Urinary bladder (tissue), 4 donors: Measurements from ENCODE around the gene RNF32. TPM values are rescaled to one million over a fixed set of nuclear protein-coding genes. Genes with fewer than 3 reads are reported as not detected.

Experiments used
- DNase-seq: peaks from one replicate; pipeline ENCODE4 v3.0.0-alpha.2; 2015; ENCODE audit errors: extremely low spot score
- H3K27ac ChIP-seq: one replicate; pipeline ENCODE4 v1.5.1; 2013; ENCODE audit warnings: low read depth, mild to moderate bottlenecking, moderate library complexity
- H3K36me3 ChIP-seq: one replicate; pipeline ENCODE4 v1.6.1; 2013; ENCODE audit warnings: mild to moderate bottlenecking, moderate library complexity; ENCODE audit not compliant: insufficient read depth
- H3K4me1 ChIP-seq: one replicate; pipeline ENCODE4 v1.6.1; 2013; ENCODE audit warnings: mild to moderate bottlenecking, moderate library complexity; ENCODE audit not compliant: insufficient read depth
- H3K4me3 ChIP-seq: one replicate; pipeline ENCODE4 v1.5.1; 2013; ENCODE audit warnings: low read depth, low read length
- WGBS: extraction: QIAGEN DNeasy Blood & Tissue Kit; methylation state at CpG from one replicate; pipeline ENCODE4 v1.1.7; 2013; 5-methylcytosine and 5-hydroxymethylcytosine counted together
- polyA plus RNA-seq: library from polyadenylated mRNA; stranded (reverse); fragments of 200-250 nt; gene quantifications from one replicate; pipeline ENCODE4 v1.2.3, GENCODE V29; 2013
- total RNA-seq: library from RNA; depleted of rRNA; stranded (reverse); fragments of >200 nt; gene quantifications from one replicate; pipeline ENCODE4 v1.2.3, GENCODE V29; 2014
- donor health status: healthy with polysubstance abuse.
- donor health status: healthy.

The RNF32 gene
- 1.0 TPM for total RNA-seq
- polyA plus RNA-seq: 0.32 TPM

DNA sequence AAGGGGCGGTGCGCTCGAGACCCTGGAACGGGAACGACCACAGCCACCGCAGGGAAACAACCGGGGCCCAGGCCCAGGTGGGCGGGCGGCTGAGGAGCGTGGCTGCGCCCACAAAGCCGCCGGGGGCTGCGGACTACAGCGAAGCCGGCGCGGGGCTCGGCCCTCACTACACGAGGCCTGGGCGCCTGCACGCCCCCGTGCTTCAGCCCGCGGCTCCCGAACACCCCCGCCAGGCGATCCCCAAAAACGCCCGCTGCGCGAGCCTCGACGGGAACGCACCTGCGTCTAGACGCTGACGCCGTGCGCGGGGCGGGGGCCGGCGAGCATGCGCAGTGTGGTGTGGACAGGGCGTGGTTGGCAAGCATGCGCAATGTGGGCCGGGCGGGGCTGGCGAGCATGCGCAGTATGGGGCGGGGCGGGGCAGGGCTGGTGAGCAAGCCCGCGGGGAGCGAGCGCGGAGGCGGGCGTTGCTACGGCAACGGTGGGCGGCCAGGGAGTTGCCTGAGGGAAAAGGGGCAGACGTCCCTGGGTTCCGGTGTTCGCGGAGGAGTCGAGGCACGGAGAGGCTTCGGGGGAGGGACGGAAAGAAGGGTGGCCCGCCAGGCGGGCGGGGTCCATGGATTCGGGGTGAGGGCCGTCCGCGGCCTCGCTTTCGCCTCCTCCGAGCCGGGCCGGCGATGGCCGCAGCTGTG lies at the start of gene RNF32:
TSS of gene RNF32 (plus strand) at position 518 of the 692 bp plus-strand sequence. CDS start 3,104 bp downstream, outside the sequence.
- WGBS: 1% methylated on average over 85 of the region's 85 CpGs
- H3K4me1 ChIP-seq: no peaks in the 10 kb centered on the region
- no peaks in the 10 kb centered on the region for H3K36me3 ChIP-seq
- H3K4me3 ChIP-seq: peak within 1 kb of the TSS; percentile 72
- peak within 1 kb of the TSS; percentile 27 for H3K27ac ChIP-seq
- peak; percentile 67 for DNase-seq

DNA sequence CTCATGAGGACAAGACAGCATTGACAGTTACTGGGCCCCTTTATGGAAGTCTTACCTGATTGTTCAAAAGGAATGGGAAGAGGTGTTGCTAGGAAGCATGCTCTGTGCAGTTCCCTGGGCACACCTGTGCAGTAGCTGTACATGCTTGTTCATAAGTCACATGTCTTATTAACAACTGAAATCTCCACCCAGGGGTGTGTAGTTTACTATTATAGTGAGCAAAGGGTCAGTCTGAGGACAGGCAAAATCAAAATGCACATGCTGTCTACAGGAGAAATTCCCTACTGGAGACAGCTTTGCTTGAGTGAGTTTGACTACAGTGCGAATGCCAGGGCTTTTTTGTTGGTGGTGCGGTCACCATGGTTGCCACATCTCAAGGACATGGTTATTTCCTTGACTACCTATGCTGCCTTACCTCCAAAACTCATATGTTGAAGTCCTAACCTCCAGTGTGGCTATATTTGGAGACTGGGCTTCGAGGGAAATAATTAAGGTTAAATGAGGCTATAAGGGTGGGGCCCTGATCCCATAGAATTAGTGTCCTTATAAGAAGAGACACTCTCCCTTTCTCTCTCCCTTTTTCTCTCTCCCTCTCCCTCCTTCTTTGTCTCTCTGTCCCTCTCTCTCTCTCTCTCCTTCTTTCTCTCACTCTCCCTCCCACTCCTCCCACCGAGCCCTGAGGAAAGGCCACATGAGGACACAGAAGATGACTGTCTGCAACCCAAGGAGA lies 48.3 kb upstream of the RNF32 start:
- DNase-seq: no peak
- H3K36me3 ChIP-seq: no peaks in the 10 kb centered on the region
- H3K4me3 ChIP-seq: no peak overlapping the region
- 85% methylated on average over 4 of the region's 4 CpGs for whole genome bisulfite sequencing
- no peak overlapping the region for H3K27ac ChIP-seq
- no peaks in the 10 kb centered on the region for H3K4me1 ChIP-seq

DNA sequence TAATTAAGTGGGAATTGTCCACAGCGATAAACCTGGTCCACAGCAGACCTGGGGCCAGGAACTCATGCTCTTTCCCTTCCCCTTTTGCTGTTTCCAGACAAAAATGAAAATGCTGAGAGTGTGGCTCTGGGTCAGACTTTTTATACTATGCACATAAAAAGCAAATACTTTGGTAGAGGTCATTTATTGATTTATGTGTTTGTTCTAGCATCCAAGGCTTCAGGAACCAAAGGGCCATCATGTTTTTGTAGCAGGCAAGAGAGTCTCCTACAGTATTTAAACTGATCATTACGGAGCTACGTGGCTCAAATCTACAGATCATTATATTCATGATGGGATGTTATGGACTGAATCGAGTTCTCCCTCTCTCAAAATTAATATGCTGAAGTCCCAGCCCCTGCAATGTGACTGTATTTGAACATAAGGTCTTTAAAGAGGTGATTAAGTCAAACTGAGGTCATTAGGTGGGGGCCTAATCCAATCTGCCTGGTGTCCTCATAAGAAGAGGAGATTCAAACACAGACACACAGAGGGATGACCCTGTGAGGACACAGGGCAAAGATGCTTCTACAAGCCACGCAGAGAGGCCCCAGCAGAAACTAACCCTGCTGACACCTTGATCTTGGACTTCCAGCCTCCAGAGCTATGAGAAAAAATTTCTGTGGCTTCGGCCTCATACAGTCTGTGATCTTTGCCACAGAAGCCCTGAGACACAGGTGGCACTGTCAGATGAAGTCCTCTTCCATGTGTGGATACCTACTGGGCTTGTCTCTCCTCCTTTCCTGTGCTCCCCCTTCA lies 46.1 kb upstream of the RNF32 start:
- Histone ChIP-seq H3K36me3 (no peaks in the 10 kb centered on the region), H3K27ac (no peak overlapping the region), H3K4me3 (no peak overlapping the region), H3K4me1 (no peaks in the 10 kb centered on the region)
- no peak for DNase-seq
- 88% methylated on average over 6 of the region's 6 CpGs for WGBS

DNA sequence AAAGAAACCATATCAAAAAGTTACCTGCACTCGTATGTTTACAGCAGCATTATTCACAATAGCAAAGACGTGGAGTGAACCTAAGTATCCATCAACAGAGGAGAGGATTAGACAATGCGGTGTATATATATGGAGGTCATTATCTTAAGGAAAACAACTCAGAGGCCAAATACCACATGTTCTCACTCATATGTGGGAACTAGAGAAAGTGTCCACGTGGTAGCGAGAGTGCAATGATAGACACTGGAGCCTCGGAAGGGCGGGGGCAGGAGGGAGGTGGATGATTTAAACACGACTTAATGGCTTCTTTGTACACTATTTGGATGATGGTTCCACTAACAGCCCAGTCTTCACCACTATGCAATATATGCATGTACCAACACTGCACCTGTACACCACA lies 40.1 kb upstream of the RNF32 start:
- DNase-seq: no peak
- Histone ChIP-seq H3K4me1 (no peaks in the 10 kb centered on the region), H3K27ac (no peak overlapping the region), H3K4me3 (no peak overlapping the region), H3K36me3 (no peaks in the 10 kb centered on the region)
- 81% methylated on average over 8 of the region's 8 CpGs for WGBS

DNA sequence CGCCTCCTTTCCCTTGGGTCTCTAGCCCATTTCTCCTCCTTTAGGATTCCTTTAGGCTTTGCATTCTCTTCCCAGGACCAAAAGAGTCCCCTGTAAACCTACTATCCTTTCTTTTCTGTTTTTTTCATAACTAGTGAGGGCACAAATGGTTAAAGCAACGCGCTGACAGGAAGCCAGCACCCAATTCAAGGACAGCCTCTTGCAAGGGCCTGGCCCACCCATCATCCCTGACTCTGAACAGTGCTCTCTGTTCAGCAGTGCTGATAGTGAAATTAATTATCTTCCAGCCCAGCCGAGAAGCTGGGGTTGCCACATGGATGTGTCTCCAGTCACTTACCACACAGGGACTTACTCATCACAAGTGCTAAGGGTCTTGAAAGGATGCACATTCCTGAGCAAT lies 38.3 kb upstream of the RNF32 start:
- DNase-seq: no peak
- Histone ChIP-seq H3K36me3 (no peaks in the 10 kb centered on the region), H3K4me3 (no peak overlapping the region), H3K4me1 (no peaks in the 10 kb centered on the region), H3K27ac (no peak overlapping the region)
- 83% methylated on average over 4 of the region's 4 CpGs for WGBS

DNA sequence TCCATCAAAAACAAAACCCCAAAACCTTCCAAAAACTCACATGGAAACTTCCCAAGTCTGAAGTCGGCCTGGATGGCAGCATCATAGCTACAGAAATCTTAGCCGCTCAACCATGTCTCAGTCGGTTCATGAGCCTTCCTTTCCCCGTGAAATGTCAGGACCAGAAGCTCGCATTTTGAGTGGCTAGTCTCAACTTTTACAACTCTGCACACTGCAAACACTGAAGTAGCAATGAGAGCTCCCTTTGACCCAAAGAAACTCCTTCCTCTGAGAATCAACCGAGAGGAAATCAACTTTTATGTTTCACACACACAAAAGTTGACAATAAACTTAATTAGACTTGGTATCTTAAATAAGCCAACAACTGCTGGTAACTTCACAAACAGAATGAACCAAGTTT lies 37.6 kb upstream of the RNF32 start:
- Histone ChIP-seq H3K27ac (no peak overlapping the region), H3K4me3 (no peak overlapping the region), H3K4me1 (no peaks in the 10 kb centered on the region), H3K36me3 (no peaks in the 10 kb centered on the region)
- WGBS: 48% methylated on average over 6 of the region's 6 CpGs
- no peak for DNase-seq

DNA sequence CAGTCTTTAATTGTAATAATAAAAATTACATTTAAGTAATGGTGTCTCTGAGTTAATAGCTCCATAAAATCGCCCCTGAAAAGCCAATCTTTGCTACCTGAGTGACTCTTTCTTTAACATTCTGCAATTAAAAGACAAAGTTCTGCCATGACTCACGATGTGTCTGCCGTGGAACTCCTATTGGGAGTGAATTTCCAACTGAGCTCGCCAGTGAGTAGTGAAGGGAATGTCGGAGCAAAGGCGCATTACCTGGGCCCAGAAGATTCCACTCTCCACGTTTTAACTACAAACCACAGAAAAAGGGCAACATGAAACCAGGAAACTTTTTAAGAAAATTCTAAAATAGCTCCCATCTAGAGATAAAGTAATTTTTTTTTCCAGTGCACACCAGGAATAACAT lies 36.9 kb upstream of the RNF32 start:
- H3K4me3 ChIP-seq: no peak overlapping the region
- no peaks in the 10 kb centered on the region for H3K36me3 ChIP-seq
- H3K27ac ChIP-seq: no peak overlapping the region
- DNase-seq: no peak
- no peaks in the 10 kb centered on the region for H3K4me1 ChIP-seq
- WGBS: 67% methylated on average over 7 of the region's 7 CpGs

DNA sequence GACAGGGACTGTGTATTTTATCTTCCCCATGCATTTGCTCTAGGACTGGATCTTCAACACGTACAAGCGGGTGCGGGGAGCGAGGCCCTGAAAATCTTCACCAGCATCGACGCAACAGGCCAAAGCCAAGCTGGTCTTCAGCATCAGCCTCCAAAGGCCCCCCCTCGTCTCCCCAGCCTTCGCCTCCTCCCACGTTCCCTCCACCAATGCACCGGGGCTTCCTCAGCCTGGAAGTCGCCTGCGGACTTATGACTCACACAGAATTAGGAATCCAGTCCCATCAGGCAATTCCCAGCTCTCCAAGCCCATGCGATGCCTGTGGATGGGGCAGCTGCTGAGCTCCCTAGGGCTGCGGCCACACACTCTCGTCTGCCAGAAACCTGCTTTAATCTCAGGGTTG lies 36.3 kb upstream of the RNF32 start:
- Histone ChIP-seq H3K36me3 (no peaks in the 10 kb centered on the region), H3K4me3 (no peak overlapping the region), H3K4me1 (no peaks in the 10 kb centered on the region), H3K27ac (no peak overlapping the region)
- 76% methylated on average over 15 of the region's 15 CpGs for WGBS
- DNase-seq: no peak

DNA sequence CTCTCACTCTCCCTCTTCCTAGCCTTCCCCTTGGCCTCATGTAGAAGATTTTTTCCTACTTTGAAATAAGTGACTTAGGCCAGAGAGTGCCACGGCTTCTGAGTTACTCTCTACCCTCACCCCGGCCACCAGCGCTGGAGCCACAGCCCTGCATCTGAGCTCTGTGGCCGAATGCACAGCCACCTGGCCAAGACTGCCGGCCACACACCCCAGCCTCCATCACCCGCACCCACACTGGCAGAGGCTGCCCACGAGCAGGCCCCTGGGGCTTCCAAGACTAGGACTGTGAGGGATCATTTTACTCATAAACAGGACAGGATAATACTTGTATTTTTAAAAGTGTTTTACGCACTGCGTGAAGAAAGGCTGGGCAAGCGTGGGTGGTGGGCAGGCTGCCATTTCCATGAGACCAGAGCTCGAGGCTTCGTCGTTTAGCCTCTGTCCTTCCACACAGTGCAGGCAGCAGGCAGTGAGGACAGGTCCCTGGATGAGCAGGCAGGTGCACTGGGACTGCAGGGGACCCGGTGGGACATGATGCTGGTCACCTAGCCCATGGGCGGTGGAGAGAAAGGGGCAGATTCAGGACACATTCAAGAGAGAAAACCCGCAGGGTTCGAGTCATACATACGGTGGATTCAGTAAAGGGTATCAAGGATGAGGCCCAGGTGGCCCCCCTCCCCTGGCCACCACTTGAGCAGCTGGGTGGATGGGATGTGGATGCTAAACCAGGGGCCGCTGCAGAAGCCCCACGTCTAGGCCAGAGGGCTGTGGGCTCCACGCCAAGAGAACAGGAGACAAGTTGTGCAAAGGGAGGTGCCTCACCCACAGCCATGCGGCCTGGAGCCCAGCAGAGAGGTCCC lies 35.5 kb upstream of the RNF32 start:
- H3K4me3 ChIP-seq: no peak overlapping the region
- WGBS: 78% methylated on average over 22 of the region's 22 CpGs
- DNase-seq: no peak

DNA sequence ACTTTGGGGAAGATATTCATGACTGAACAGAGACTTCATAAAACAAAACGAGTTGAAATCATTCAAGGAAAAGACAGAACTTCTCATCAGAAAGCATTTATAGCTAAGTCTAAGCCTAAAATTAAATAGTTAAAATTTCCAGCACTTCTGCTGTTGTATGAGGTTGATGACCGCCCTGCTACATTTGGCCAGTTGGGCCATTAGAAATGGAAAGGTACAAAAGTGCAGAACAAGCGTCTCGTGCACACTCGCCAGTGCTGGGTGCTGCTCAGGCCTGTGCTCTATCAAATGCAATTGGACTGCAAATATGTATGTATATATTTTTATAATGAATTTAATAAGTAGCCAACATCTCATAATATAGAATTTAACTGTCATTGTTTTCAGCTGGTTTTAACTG lies 34.4 kb upstream of the RNF32 start:
- no peak for DNase-seq
- WGBS: 73% methylated on average over 5 of the region's 5 CpGs
- H3K36me3 ChIP-seq: no peaks in the 10 kb centered on the region
- H3K27ac ChIP-seq: no peak overlapping the region
- H3K4me3 ChIP-seq: no peak overlapping the region
- H3K4me1 ChIP-seq: no peaks in the 10 kb centered on the region

More for the DNA sequence above, 35.5 kb upstream of the RNF32 start:
- no peaks in the 10 kb centered on the region for H3K4me1 ChIP-seq
- no peak overlapping the region for H3K27ac ChIP-seq
- no peaks in the 10 kb centered on the region for H3K36me3 ChIP-seq

DNA sequence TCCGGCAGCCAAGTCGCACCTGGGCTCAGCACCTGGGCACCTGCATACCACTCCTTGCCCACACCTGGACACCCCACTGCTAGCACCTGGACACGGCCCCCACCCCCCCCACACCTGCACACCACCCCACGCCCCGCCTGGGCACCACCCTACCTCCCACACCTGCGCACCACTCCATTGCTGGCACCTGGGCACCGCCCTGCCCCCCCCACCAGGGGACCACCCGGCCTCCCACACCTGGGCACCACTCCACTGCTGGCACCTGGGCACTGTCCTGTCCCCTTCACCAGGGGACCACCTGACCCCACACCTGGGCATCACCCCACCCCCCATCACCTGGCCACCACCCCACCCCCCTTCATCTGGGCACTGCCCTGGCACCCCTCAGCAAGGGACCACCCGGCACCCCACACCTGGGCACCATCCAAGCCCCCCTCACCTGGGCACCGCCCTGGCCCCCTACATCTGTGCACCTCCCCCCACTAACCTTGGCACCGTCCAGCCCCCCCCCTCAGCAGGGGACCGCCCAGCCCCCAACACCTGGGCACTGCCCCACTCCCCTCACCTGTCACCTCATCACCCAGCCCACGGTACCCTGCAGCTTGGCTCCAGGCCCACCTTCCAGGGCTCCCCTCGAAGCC lies 33.8 kb upstream of the RNF32 start:
- Histone ChIP-seq H3K27ac (no peak overlapping the region), H3K4me3 (no peak overlapping the region), H3K4me1 (no peaks in the 10 kb centered on the region), H3K36me3 (no peaks in the 10 kb centered on the region)
- 90% methylated on average over 14 of the region's 14 CpGs for WGBS
- no peak for DNase-seq

DNA sequence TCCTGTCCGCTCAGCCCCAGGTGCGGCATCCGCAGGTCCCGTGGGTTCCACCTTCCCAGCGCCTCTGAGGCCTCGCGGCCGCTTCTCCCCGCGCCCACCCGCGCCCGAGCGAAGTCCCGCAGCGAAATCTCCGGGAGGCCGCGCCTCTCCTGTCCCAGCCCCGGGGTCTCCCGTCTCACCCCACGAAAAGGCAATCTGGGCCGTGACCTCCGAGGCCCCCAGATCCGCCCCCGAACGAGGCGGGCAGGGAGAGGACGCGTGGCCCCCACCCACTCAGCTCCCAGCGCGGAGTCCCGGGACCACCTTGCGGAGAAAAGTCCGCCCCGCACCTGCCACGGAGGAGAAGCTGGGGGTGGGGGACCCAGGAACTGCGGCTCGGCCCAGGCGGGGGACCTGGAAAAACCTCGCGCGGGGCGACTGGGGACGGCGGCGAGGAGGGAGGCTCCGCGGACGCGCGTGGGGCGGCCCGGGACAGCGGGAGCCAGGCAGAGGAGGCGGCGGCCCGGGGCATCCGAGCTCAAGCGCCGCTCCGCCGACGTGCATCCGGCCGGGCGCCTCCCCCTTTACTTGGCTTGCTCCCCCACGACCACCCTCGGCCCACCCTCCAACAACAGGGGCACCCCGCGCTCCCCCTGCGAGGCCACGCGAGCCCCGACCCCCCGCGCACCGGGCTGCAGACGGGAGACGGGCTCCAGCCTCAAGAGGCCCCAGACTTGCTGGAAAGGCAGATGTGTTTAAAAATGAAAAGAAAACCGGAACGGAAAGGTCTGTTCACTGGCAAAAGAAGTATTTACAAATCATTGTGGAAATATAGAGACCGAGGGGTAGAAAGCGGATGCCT lies 33.0 kb upstream of the RNF32 start:
- Histone ChIP-seq H3K36me3 (no peaks in the 10 kb centered on the region), H3K27ac (no peak overlapping the region), H3K4me3 (peak overlapping the region; percentile 33), H3K4me1 (no peaks in the 10 kb centered on the region)
- no peak for DNase-seq
- WGBS: 46% methylated on average over 84 of the region's 84 CpGs
